ENCODE data around the gene TAF1C. TPM values are rescaled to one million over a fixed set of nuclear protein-coding genes. Genes with fewer than 3 reads are reported as not detected.
"Not testable (repeated sequence)": the region's sequence is repeated elsewhere in the genome, so short reads cannot be mapped to it uniquely, and the experiment has no call there.

Gene TAF1C
- total RNA-seq, 1 experiment from 2014 or later: 31.9 TPM

GRCh38 chr16:84218956-84219355 is 32.1 kb upstream of the TAF1C start:
- no peak overlapping the region for H3K4me3 ChIP-seq (ENCODE audit: low read depth in 2 of 2, low read length in 2 of 2)
- intact Hi-C loops (cut with micrococcal nuclease; ENCODE audit: unreplicated experiment): no loop called here
- no peaks in the 10 kb centered on the region for H3K27me3 ChIP-seq (ENCODE audit: control insufficient read depth, insufficient read depth, low read length)
- BruUV-seq (replicated peaks): no TSS peak
- H3K36me3 ChIP-seq (ENCODE audit: control insufficient read depth, insufficient read depth, low read length): no peaks in the 10 kb centered on the region
- TF ChIP-seq POLR2AphosphoS5 (IDR thresholded peaks at IDR 0.05; ENCODE audit: low read depth, low read length) (no peak), REST (IDR thresholded peaks at IDR 0.05; ENCODE audit: insufficient read depth in 1 of 2, low read depth in 2 of 2, low read length in 1 of 2) (no peak), TCF7L2 (IDR thresholded peaks at IDR 0.05; ENCODE audit: low read depth, low read length) (no peak), SIN3A (IDR thresholded peaks at IDR 0.05; ENCODE audit: borderline replicate concordance, insufficient read depth, low read depth, low read length) (no peak), CTCF (IDR thresholded peaks at IDR 0.05) (no peak)
- CTCF ChIA-PET: interaction anchor here (0.6 to 0.7 kb wide), 2 partner anchors 17 to 32 kb away, joined by 3 read pairs; partner anchors contain the start of gene TAF1C
- in situ Hi-C loops (cut with HindIII; ENCODE audit: low pct_unique_long_range_greater_than_20kb, low sequenced_read_pairs): no loop called here
- ATAC-seq (no peak), DNase-seq (ENCODE audit: low read depth, low spot score) (no peak)
- H3K27ac ChIP-seq (ENCODE audit: low read length): no peak overlapping the region
- H3K9me3 ChIP-seq (ENCODE audit: control insufficient read depth, insufficient read depth, low read depth, low read length): no peaks in the 10 kb centered on the region
- POLR2A ChIA-PET: interaction anchor here (0.5 kb wide), 1 partner anchor 22 kb away, joined by 7 read pairs; no protein-coding TSS in a partner anchor
- H3K4me1 ChIP-seq (ENCODE audit: control insufficient read depth, insufficient read depth, low read length): no peaks in the 10 kb centered on the region

DNA sequence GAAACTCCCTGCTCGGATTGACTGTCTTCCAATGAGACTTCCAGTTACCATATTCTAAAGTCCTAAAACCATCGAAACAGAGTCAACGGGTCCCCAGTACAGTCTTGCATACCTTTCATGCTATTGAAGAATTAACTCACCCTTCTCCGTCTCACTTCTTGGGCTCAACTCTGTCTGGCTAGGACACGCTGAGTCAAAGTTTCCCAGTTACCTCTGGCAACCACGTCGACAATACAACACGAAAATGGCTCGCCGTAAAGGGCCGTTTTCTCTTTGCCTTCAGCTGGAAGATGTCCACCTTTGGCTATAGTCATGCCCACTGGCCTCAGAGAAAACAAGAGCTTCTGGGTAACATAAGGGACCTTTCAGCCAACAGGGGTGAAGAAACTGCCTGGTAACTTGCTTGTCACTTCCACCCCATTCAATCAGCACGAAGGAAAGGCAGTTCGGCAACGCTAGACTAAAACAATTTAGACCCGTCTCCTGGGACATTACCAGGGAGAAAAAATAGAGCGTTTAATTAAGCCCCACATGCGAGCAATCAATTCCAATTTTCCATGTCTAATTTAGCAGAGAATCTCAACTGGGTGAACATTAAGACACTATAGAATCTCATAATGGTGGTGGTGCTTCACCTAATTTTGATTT is 31.4 kb upstream of the TAF1C start:
- DNase-seq (ENCODE audit: low read depth, low spot score): no peak
- intact Hi-C loops (cut with micrococcal nuclease; ENCODE audit: unreplicated experiment): no loop called here
- Histone ChIP-seq H3K9me3 (ENCODE audit: control insufficient read depth, insufficient read depth, low read depth, low read length) (no peaks in the 10 kb centered on the region), H3K4me3 (ENCODE audit: low read depth in 2 of 2, low read length in 2 of 2) (no peak overlapping the region), H3K27me3 (ENCODE audit: control insufficient read depth, insufficient read depth, low read length) (no peaks in the 10 kb centered on the region), H3K36me3 (ENCODE audit: control insufficient read depth, insufficient read depth, low read length) (no peaks in the 10 kb centered on the region), H3K4me1 (ENCODE audit: control insufficient read depth, insufficient read depth, low read length) (no peaks in the 10 kb centered on the region), H3K27ac (ENCODE audit: low read length) (no peak overlapping the region)
- ChIA-PET POLR2A (no interaction called here), CTCF (interaction anchor here (0.6 to 0.7 kb wide), 2 partner anchors 18 to 31 kb away, joined by 3 read pairs; partner anchors contain the start of gene TAF1C)
- ATAC-seq: no peak
- TF ChIP-seq POLR2AphosphoS5 (IDR thresholded peaks at IDR 0.05; ENCODE audit: low read depth, low read length) (no peak), SIN3A (IDR thresholded peaks at IDR 0.05; ENCODE audit: borderline replicate concordance, insufficient read depth, low read depth, low read length) (no peak)
- in situ Hi-C loops (cut with HindIII; ENCODE audit: low pct_unique_long_range_greater_than_20kb, low sequenced_read_pairs): no loop called here
- BruUV-seq (replicated peaks): no TSS peak

- ATAC-seq; H3K27me3 ChIP-seq (ENCODE audit: control insufficient read depth, insufficient read depth, low read length); DNase-seq (ENCODE audit: low read depth, low spot score); H3K36me3 ChIP-seq (ENCODE audit: control insufficient read depth, insufficient read depth, low read length); BruUV-seq (replicated peaks); H3K27ac ChIP-seq (ENCODE audit: low read length); POLR2A ChIA-PET; H3K9me3 ChIP-seq (ENCODE audit: control insufficient read depth, insufficient read depth, low read depth, low read length); in situ Hi-C loops (cut with HindIII; ENCODE audit: low pct_unique_long_range_greater_than_20kb, low sequenced_read_pairs); intact Hi-C loops (cut with micrococcal nuclease; ENCODE audit: unreplicated experiment); H3K4me1 ChIP-seq (ENCODE audit: control insufficient read depth, insufficient read depth, low read length); CTCF ChIA-PET; H3K4me3 ChIP-seq (ENCODE audit: low read depth in 2 of 2, low read length in 2 of 2): not testable (repeated sequence)
Observed at GRCh38 chr16:84216144-84216543, 29.3 kb upstream of the TAF1C start.
